GM10266 (cell line): ENCODE results near the gene CILP2.

Source experiments
- DNase-seq: peaks from one replicate; pipeline ENCODE4 v3.0.0; 2012; ENCODE audit errors: extremely low spot score
- TF ChIP-seq, protein P1 (sequence below): IDR thresholded peaks from 2 replicates; pipeline ENCODE4 v1.5.1; 2012; ENCODE audit warnings: mild to moderate bottlenecking, low read depth; ENCODE audit not compliant: control insufficient read depth, insufficient read depth; ENCODE audit errors: missing control alignments

CILP2 gene

DNA sequence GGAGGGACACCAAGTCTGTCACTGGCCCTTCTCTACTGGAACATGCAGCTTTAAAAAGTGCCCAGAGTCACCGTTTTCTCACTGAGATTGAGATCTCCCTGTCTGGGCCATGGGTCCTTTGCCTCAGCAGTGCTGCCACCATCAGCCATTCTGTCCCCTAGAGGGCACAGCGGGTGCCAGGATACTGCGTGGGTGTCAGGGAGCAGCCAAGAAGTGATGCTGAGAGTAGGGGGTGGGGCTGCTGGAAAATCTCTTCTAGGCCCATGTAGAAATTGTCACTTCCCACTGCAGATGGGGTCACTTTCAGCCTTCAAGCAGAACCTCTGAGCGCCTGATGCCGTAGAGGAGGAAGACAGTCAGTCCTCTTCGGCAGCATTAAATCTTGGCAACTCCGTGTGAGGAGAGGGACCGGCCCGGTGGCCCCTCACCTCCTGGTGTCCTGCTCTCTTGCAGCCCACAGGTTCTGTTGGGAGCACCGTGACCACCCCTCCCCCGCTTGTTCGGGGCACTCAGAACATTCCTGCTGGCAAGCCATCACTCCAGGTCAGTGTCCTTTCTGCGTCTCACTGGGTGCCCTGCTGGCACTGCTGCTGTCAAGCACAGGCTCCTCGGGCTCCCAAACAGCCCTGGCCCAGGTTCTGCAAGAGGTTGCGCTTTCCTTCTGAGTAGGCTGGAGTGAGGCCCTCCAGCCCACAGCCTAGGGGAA, 44.1 kb upstream of the CILP2 start:
- DNase-seq: no peak
- TF ChIP-seq, protein P1, sequence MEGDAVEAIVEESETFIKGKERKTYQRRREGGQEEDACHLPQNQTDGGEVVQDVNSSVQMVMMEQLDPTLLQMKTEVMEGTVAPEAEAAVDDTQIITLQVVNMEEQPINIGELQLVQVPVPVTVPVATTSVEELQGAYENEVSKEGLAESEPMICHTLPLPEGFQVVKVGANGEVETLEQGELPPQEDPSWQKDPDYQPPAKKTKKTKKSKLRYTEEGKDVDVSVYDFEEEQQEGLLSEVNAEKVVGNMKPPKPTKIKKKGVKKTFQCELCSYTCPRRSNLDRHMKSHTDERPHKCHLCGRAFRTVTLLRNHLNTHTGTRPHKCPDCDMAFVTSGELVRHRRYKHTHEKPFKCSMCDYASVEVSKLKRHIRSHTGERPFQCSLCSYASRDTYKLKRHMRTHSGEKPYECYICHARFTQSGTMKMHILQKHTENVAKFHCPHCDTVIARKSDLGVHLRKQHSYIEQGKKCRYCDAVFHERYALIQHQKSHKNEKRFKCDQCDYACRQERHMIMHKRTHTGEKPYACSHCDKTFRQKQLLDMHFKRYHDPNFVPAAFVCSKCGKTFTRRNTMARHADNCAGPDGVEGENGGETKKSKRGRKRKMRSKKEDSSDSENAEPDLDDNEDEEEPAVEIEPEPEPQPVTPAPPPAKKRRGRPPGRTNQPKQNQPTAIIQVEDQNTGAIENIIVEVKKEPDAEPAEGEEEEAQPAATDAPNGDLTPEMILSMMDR: no peak

DNA sequence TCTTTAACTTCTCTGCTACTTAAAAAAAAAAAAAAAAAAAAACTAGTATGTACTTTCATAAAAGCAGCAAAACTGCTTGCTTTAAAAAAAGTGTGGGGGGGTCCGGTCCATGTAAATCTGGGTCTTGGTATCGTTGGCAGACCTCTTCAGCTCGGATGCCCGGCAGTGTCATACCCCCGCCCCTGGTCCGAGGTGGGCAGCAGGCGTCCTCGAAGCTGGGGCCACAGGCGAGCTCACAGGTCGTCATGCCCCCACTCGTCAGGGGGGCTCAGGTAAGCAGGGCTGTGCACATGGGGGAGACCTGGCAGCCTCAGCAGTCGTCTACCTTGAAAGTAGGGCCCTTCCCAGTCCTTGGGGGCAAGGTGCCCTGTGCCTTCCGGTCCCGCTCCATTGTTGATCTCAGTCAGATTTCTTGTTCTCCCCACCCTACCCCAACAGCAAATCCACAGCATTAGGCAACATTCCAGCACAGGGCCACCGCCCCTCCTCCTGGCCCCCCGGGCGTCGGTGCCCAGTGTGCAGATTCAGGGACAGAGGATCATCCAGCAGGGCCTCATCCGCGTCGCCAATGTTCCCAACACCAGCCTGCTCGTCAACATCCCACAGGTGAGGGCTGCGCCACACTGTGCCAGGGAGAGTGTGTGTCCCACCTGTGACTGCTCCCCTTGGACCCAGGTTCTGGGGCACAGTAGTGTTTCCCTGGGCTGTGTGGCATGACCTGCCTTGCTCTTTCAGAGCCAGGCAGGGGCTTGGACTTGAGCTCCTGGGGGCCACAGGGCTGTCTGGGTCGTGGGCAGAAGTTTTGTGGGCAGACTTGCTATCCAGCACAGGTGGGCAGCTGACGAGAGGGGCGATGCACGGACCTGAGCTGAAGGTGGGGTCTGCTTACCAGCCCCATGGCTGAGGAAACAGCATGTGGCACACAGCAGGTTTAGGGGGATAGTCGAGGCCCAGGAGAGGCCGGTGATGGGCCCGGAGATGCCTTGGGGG, 42.2 kb upstream of the CILP2 start:
- no peak for DNase-seq
- TF ChIP-seq, protein P1: no peak

DNA sequence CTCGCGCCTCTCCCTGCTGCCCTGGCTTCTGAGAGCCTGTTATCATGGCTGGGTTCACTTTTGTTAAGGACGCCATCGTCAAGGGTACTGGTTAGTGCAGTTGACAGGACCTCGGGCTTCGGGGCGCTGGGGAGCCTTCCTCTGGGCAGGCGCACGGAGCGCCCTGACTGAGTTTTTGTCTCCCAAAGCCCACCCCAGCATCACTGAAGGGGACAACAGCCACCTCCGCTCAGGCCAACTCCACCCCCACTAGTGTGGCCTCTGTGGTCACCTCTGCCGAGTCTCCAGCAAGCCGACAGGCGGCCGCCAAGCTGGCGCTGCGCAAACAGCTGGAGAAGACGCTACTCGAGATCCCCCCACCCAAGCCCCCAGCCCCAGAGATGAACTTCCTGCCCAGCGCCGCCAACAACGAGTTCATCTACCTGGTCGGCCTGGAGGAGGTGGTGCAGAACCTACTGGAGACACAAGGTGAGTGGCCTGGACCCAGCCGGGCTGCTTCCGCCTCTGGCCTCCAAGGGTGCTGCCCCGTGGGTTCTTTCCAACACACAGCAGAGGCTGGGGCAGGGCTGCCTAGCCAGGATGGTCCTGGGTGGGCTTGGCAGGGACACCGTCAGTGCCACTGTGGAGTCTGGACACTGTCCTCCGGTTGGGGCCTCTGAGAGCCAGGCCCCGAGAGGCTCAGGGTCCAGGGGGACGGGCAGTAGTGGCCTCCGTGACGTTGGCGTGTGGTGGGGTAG, 39.6 kb upstream of the CILP2 start:
- TF ChIP-seq, protein P1: no peak
- DNase-seq: no peak

DNA sequence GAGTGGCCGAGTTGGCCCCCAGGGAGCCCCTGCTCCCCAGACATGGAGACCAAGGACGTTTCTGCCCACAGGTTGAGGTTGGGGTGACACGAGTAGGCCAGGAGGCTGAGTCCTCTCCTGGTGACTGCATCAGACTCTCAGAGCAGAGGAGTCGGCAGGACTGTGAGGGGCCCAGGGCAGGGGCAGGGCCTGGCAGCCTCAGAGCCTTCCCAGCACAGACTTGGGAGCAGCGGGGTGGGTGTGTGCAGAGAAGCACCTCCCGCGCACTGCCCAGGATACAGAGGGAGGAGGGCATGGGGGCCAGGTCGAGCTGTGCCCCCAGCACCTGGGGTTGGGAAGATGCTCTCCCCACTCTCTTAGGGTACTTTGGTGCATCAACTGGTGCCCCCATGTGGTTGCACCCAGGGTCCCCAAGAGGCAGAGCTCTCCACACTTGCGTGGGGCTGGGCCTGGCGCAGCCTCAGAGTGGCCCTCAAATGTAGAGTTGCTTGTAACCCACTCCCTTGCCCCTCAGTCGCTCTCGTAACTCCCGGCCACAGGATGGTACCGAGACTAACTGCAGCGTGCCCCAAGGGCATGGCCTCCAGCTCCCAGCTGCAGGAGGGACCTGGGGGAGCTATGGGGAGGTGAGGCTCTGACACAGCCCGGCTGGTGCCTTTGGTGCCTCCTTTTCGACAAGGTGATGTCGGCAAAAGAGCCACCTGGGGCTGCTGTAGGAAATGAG, 38.6 kb upstream of the CILP2 start:
- no peak for DNase-seq

DNA sequence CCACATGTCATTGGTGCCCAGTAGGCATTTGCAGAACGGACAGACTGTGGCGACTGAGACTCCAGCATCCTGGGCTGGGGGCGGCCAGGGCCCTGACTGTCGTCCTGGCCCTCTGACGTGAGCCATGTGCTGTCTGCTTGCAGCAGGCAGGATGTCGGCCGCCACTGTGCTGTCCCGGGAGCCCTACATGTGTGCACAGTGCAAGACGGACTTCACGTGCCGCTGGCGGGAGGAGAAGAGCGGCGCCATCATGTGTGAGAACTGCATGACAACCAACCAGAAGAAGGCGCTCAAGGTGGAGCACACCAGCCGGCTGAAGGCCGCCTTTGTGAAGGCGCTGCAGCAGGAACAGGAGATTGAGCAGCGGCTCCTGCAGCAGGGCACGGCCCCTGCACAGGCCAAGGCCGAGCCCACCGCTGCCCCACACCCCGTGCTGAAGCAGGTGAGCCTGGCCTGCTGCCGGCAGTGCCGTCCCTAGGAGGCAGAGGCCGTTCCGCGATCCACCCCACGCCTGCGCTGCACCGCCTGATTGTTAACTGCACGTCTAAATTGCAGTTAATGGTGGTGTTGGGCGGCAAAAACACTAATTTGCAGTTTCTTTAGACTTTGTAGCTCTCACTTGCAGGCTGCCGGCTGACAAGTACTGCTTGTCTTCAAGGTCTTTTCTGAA, 37.0 kb upstream of the CILP2 start:
- TF ChIP-seq, protein P1: no peak

More for the DNA sequence above, 38.6 kb upstream of the CILP2 start:
- TF ChIP-seq, protein P1: no peak

DNA sequence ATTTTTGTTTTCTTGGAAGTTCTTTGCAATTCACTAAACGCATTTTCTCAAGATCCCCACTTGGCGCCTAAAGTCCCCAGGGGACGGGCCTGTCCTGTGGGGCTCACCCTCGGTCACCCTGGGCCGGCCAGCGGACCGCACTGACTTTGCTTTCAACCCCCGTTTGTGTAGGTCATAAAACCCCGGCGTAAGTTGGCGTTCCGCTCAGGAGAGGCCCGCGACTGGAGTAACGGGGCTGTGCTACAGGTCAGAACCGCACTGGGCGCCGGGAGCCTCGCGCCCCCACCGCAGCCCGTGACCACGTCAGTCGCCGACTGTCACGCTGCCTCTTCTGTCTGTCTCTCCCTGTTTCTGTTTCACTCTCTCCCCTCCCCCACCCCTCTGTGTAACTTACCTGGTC, 36.3 kb upstream of the CILP2 start:
- TF ChIP-seq, protein P1: no peak
- no peak for DNase-seq

More for the DNA sequence above, 37.0 kb upstream of the CILP2 start:
- DNase-seq: no peak
